Common myeloid progenitor, CD34-positive (primary cell): ENCODE data around the gene CTTNBP2.

Experiments used
- CTCF ChIA-PET: fragments of 350-600 bp; sonication (Branson Sonifier 250); formaldehyde crosslinking; loops from one replicate; lab custom pipeline; 2021; ENCODE audit warnings: antibody characterized with exemption; lab: Charles Lee
- POLR2A ChIA-PET: fragments of 350-600 bp; sonication (Branson Sonifier 250); formaldehyde crosslinking; loops from one replicate; lab custom pipeline; 2021; ENCODE audit warnings: antibody characterized with exemption; lab: Charles Lee
- DNase-seq, 3 donors: peaks; one replicate each; pipeline versions ENCODE4 v3.0.0 to v3.0.0-alpha.2; 2013
- H3K27ac ChIP-seq, 2 experiments: 1 replicate in 1 of 2; 2 replicates in 1 of 2; pipeline ENCODE4 v1.7.0; 2013; ENCODE audit warnings: inconsistent platforms in 2 of 2, low read length in 2 of 2, mild to moderate bottlenecking in 2 of 2, low read depth in 1 of 2, moderate library complexity in 1 of 2; ENCODE audit not compliant: severe bottlenecking in 2 of 2, insufficient read depth in 1 of 2, poor library complexity in 1 of 2
- H3K27me3 ChIP-seq, 5 experiments: replicated peaks in 2 of 5; 1 replicate in 3 of 5; 2 replicates in 2 of 5; pipeline versions ENCODE4 v1.6.1 to v1.7.0; 2013; ENCODE audit warnings: low read length in 4 of 5, mild to moderate bottlenecking in 2 of 5, moderate library complexity in 2 of 5, inconsistent platforms in 1 of 5; ENCODE audit not compliant: insufficient read depth in 5 of 5, control insufficient read depth in 4 of 5
- H3K36me3 ChIP-seq, 4 experiments: 1 replicate in 2 of 4; 2 replicates in 2 of 4; pipeline versions ENCODE4 v1.6.1 to v1.7.0; 2013; ENCODE audit warnings: low read length in 3 of 4, control low read depth in 1 of 4, mild to moderate bottlenecking in 1 of 4; ENCODE audit not compliant: control insufficient read depth in 4 of 4, insufficient read depth in 4 of 4
- H3K4me1 ChIP-seq, 4 experiments: 1 replicate in 3 of 4; 2 replicates in 1 of 4; pipeline versions ENCODE4 v1.6.1 to v1.7.1; 2013; ENCODE audit warnings: low read length in 3 of 4, mild to moderate bottlenecking in 3 of 4, control low read depth in 1 of 4, inconsistent platforms in 1 of 4, moderate library complexity in 1 of 4; ENCODE audit not compliant: control insufficient read depth in 4 of 4, insufficient read depth in 4 of 4; ENCODE audit errors: control extremely low read depth in 1 of 4
- H3K4me3 ChIP-seq, 7 experiments: 1 replicate in 4 of 7; 2 replicates in 3 of 7; pipeline versions ENCODE4 v1.5.1 to v1.7.0; 2013; ENCODE audit warnings: mild to moderate bottlenecking in 7 of 7, low read length in 6 of 7, moderate library complexity in 6 of 7, inconsistent platforms in 2 of 7, low read depth in 2 of 7, control low read depth in 1 of 7; ENCODE audit not compliant: insufficient read depth in 4 of 7, control insufficient read depth in 1 of 7; ENCODE audit errors: extremely low read depth in 1 of 7
- H3K9me3 ChIP-seq, 5 experiments: 1 replicate in 4 of 5; 2 replicates in 1 of 5; pipeline versions ENCODE4 v1.6.1 to v1.7.1; 2013; ENCODE audit warnings: low read length in 4 of 5, mild to moderate bottlenecking in 2 of 5, inconsistent platforms in 1 of 5, low read depth in 1 of 5, moderate library complexity in 1 of 5; ENCODE audit not compliant: control insufficient read depth in 4 of 5, insufficient read depth in 2 of 5; ENCODE audit errors: control extremely low read depth in 1 of 5
- WGBS: methylation state at CpG from one replicate; pipeline ENCODE4 v1.1.5; 2013; ENCODE audit not compliant: insufficient coverage; 5-methylcytosine and 5-hydroxymethylcytosine counted together

Gene CTTNBP2

DNA sequence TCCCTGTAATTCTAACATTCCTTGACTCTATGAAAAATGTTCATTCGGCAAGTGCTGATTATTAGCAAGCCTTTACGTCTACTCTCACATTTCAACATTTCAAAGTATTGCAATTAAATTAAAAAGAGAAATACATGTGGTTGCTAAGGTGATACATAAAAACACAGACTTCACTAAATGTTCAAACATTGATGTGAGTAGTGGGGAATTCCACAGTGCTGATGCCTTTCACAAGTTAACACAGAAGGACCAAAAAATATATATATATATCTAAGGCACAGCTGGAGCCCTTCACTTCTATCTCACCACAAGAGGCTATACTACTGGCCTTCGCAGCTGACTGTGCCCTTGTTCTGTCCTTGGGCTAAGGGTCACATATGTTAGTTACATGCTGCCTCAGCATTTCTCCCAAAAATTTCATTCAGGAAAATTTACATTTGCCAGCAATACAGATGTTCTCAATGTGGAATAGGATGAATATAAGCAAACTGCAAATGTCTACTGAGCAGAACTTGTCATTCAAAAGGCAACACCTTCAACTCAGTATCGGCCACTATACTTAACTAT lies 13.9 kb downstream of the CTTNBP2 start:
- CTCF ChIA-PET, result no interaction called here
- DNase-seq, result peak in 2 of 3 donors; percentile 35 to 38
- Histone ChIP-seq H3K9me3 (no peaks in the 10 kb centered on the region), H3K27me3 (peaks cover 0 to 3% (median 0%) of the 10 kb centered on the region in 5 experiments), H3K36me3 (no peaks in the 10 kb centered on the region), H3K4me1 (no peaks in the 10 kb centered on the region), H3K4me3 (no peak overlapping the region), H3K27ac (no peak overlapping the region)
- 100% methylated on average over 1 of the region's 4 CpGs for WGBS
- POLR2A ChIA-PET, result no interaction called here

DNA sequence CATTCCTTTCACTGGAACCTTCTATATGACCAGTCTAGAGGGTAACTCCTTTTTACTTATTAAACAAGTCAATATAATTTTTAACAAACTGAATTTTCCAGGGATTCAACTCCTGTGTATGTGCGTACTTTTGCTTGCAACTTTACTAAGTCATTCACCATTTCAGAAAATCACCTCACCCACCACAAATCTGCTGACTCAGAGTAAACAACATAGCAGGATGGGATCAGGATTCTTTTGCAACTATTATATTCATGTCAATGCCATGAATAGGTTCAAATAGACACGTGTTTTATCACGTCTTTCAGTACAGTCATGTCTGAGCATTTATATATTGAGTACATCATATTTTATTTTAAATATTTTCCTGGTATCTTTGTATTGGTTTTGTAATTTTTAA lies 14.5 kb downstream of the CTTNBP2 start:
- WGBS, result no CpG with 5 or more reads among the region's 3 CpGs
- H3K27me3 ChIP-seq, result peaks cover 0 to 3% (median 0%) of the 10 kb centered on the region in 5 experiments
- H3K4me3 ChIP-seq, result no peak overlapping the region
- CTCF ChIA-PET, result no interaction called here
- no peak for DNase-seq
- no peaks in the 10 kb centered on the region for H3K4me1 ChIP-seq
- POLR2A ChIA-PET, result no interaction called here
- no peaks in the 10 kb centered on the region for H3K36me3 ChIP-seq
- H3K9me3 ChIP-seq, result no peaks in the 10 kb centered on the region
- no peak overlapping the region for H3K27ac ChIP-seq

DNA sequence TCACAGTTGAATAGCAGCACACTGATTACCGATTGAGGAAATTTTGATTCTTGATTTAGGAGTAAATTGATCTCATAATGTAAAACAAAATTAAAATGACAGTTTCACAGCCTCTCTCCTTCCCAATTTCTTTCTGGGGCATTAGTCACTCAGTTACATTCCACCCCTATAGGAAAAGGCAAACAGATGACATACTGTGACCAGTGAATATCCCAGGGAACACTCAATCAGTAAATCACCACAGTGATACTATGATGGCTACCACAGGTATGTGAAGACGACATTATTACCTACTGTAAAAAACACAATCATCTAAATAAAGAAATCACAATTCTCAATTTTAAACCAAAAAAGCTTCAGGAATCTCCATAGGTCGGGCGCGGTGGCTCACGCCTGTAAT lies 15.5 kb downstream of the CTTNBP2 start:
- H3K4me3 ChIP-seq, result no peak overlapping the region
- CTCF ChIA-PET, result no interaction called here
- POLR2A ChIA-PET, result interaction anchor here (0.5 kb wide), 1 partner anchor 73 kb away, joined by 5 read pairs; no protein-coding TSS in a partner anchor

DNA sequence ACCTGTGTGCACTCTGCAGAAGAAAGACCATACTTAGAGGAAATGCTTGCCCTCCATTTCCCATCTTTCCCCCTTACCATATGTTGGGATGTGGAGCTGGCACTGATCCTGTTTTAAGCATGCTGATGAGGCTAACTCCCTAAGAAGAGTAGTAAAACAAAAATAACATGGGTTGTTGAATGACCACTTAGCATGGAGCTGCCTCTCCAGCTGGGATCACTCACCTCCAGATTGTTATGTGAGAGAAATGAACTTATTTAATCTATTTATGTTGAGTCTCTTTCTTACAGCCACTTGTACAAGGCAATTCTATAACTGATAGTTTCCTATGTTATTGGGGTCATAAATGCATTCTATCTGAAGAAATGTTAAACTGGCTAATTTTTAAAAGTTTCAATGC lies 17.0 kb downstream of the CTTNBP2 start:
- H3K27me3 ChIP-seq, result no peaks in the 10 kb centered on the region
- ChIA-PET CTCF (no interaction called here), POLR2A (no interaction called here)
- no peaks in the 10 kb centered on the region for H3K4me1 ChIP-seq
- DNase-seq, result no peak
- H3K9me3 ChIP-seq, result no peaks in the 10 kb centered on the region
- no peak overlapping the region for H3K4me3 ChIP-seq
- no peak overlapping the region for H3K27ac ChIP-seq
- no peaks in the 10 kb centered on the region for H3K36me3 ChIP-seq

More for the DNA sequence above, 15.5 kb downstream of the CTTNBP2 start:
- no peaks in the 10 kb centered on the region for H3K9me3 ChIP-seq
- H3K27ac ChIP-seq, result no peak overlapping the region
- no peaks in the 10 kb centered on the region for H3K4me1 ChIP-seq
- no peaks in the 10 kb centered on the region for H3K36me3 ChIP-seq
- 100% methylated on average over 2 of the region's 6 CpGs for WGBS
- DNase-seq, result no peak
- no peaks in the 10 kb centered on the region for H3K27me3 ChIP-seq

DNA sequence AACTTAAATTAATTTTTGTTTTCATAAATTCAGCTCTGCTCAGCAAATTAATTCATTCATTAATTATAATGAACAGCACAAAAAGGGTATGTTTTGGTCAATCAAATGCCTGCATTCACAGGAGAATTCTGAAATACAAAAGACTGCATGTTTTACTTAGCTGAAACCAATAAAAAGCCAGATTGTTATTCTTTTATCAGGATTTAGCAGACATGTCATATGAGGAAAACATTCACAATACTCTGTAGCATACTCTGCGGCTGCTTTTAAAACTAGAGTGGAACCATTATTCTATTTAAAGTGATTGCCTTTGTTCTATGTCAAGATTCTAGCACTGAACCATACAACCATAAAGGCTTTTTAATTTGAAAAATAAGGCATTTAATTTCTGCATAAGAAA lies 19.1 kb downstream of the CTTNBP2 start:
- H3K4me1 ChIP-seq, result no peaks in the 10 kb centered on the region
- H3K27ac ChIP-seq, result no peak overlapping the region
- H3K36me3 ChIP-seq, result no peaks in the 10 kb centered on the region
- CTCF ChIA-PET, result interaction anchor here (0.8 to 1.8 kb wide), 3 partner anchors 14 to 27 kb away, joined by 4 to 5 read pairs (median 4); no protein-coding TSS in a partner anchor
- H3K9me3 ChIP-seq, result no peaks in the 10 kb centered on the region
- no CpG with 5 or more reads among the region's 1 CpG for WGBS
- H3K4me3 ChIP-seq, result no peak overlapping the region
- no peaks in the 10 kb centered on the region for H3K27me3 ChIP-seq
- DNase-seq, result no peak
- POLR2A ChIA-PET, result no interaction called here

DNA sequence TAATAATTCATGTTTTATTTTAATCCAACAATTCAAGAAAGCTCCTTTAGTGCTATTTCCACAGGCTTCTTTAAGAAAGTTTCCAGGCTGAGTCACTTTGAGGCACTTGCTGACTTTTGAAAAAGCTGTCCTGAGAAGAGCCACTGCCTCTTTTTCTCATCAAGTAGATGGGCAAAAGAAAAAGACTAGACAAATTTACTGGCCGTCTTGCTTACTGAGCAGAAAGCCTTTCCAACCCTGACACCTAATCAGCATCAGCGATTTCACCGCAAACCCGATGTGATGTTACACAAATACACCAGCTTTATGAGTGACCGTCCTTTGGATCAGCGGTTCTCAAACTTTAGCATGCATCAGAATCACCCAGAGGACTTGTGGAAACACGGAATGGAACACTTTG lies 24.3 kb downstream of the CTTNBP2 start:
- no peak for DNase-seq
- ChIA-PET CTCF (no interaction called here), POLR2A (no interaction called here)
- no peaks in the 10 kb centered on the region for H3K36me3 ChIP-seq
- no peak overlapping the region for H3K4me3 ChIP-seq
- 99% methylated on average over 7 of the region's 7 CpGs for WGBS
- no peak overlapping the region for H3K27ac ChIP-seq
- H3K4me1 ChIP-seq, result no peaks in the 10 kb centered on the region
- H3K27me3 ChIP-seq, result no peaks in the 10 kb centered on the region
- H3K9me3 ChIP-seq, result peaks cover 0 to 1% (median 0%) of the 10 kb centered on the region in 5 experiments

- no peak overlapping the region for H3K27ac ChIP-seq
- H3K4me1 ChIP-seq, result peaks cover 0 to 6% (median under 1%) of the 10 kb centered on the region in 4 experiments
- WGBS, result 95% methylated on average over 2 of the region's 2 CpGs
- no peak overlapping the region for H3K4me3 ChIP-seq
- no peaks in the 10 kb centered on the region for H3K36me3 ChIP-seq
- H3K9me3 ChIP-seq, result peaks cover 0 to 3% (median 0%) of the 10 kb centered on the region in 5 experiments
- H3K27me3 ChIP-seq, result no peaks in the 10 kb centered on the region
- DNase-seq, result no peak
- POLR2A ChIA-PET, result interaction anchor here (0.5 kb wide), 1 partner anchor 11 kb away, joined by 4 read pairs; no protein-coding TSS in a partner anchor
- CTCF ChIA-PET, result interaction anchor here (0.8 kb wide), 2 partner anchors 17 to 52 kb away, joined by 3 read pairs; no protein-coding TSS in a partner anchor
Measured at GRCh38 chr7:117844678-117845077, 28.6 kb downstream of the CTTNBP2 start.
